SW480 (cell line): ENCODE data around the gene ZBTB24.
A peak's percentile ranks its signal among the peaks of the same experiment; 100 is the strongest.
"Not testable (repeated sequence)": the region's sequence is repeated elsewhere in the genome, so short reads cannot be mapped to it uniquely, and the experiment has no call there.

Source experiments
- DNase-seq: peaks from one replicate; pipeline ENCODE4 v3.0.0-alpha.2; 2016; ENCODE audit warnings: low spot score

Gene ZBTB24

GRCh38 chr6:109482905-109483734, at the start of gene ZBTB24:
Gene ZBTB24, minus strand, starts transcription at chr6:109483219. Its CDS starts 1,193 bp downstream, at chr6:109482026.
- DNase-seq, result peak; percentile 79

DNA sequence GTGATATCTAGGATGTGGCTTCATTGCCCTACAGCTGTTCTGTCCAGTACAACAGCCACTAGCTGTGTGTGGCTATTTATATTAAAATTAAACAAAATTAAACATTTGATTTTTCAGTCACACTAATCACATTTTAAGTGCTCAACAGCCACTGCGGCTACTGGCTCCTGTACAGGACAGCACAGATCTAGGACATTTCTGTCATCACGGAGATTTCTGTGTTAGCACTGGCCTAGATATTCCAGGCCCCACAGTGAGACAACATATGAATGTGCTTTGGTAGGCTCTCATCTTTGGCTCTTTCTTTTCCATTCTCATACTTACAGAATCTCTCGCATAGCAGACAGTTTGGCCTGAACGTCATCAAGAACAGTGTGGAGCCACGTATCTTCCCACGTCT, 48.4 kb upstream of the ZBTB24 start:
- DNase-seq, result no peak

DNA sequence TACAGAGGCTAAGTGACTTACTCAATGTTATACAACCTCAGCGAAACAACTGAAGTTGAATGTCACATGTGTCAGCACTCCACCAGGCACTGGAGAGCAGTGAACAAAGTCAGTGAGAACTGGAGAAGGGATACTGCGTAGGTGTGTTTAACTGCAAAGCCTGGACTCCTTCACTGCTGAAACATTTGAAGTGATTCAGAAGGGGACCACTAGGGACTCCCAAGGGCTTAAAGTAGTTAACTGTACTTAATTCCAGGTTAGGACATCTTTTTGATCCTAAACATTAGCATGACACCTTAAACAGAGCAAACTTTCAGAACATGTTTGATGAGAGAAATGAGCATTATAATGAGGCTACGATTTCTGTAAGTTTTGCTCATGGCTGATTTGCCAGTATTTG, 45.0 kb upstream of the ZBTB24 start:
- DNase-seq, result peak; percentile 28

DNA sequence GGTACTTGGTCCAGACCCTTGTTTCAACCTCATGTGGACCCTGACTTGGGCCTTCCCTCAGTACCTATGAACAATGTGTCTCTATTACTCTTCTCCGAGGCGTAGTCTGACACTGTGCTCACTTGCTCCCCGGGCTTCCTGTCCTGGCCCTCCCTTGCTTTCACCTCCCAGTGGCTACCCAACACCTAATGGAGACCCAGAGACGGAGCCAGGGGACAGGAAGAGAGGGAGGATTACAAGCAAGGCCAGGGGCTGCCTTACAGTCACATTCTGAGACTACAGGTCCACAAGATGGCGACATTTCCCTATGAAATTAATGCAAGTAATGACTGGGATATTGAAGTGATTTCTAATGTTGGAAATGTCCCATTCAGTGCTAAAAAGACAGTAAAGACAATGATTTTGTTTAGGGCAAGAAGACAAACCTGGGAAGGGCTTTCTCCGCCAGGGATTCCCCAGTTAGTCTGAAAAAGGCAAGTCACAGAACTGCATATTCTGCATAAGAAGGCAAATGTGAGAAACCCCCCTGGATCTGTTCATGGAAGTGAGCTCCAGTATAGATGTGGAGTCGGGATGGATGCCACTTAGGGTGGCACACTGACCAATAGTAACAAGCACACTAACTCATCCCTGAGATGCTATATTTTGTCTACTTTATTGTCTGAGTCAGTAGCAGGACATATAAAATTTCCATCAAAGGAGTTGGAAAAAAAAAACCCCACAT, 44.0 kb upstream of the ZBTB24 start:
- DNase-seq, result peak; percentile 54

GRCh38 chr6:109524129-109524528, 41.1 kb upstream of the ZBTB24 start:
- no peak for DNase-seq

DNA sequence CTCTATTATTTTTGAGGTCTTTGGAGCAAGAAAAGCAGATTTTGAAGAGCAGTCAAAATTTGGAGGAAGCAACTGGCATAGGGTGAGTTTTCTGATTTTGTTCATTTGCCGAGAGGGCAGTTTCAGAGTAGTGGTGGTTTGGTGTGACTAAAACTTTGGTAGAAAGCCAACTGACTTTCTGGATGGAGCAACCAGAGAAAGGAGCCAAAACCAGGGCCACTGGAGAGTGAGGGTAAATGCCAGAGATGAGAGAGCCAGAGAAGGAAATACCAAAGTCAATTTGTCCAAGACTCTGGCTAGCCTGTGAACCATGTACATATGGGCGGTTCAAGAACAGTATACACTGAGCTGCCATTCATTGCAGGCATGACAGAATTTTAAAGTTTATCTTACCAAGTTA, 40.5 kb upstream of the ZBTB24 start:
- DNase-seq, result no peak

DNA sequence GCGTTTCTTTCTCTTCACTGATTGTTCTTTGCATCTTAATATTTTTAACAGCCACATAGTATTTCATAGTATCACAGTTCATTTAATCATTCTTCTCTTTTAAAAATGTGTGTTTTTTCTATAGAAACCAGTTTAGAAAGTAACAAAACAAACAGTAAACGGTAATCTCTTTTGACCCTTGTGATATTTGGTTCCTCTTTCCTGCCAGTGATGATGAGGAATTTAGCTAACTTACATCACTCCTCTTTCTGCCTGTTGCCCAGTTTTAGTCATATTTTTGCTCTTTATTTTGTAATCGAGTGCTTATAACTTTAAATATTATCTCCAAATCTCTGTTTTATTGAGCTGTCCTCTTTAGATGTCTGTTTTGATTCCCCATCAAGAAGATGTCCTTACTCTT, 38.1 kb upstream of the ZBTB24 start:
- no peak for DNase-seq

- DNase-seq, result not testable (repeated sequence)
These were observed 36.6 kb upstream of the ZBTB24 start for GRCh38 chr6:109519647-109520046.

- no peak for DNase-seq
These were observed 33.9 kb upstream of the ZBTB24 start for GRCh38 chr6:109516929-109517328.

- no peak for DNase-seq
These were observed 32.9 kb upstream of the ZBTB24 start for GRCh38 chr6:109515781-109516409.

DNA sequence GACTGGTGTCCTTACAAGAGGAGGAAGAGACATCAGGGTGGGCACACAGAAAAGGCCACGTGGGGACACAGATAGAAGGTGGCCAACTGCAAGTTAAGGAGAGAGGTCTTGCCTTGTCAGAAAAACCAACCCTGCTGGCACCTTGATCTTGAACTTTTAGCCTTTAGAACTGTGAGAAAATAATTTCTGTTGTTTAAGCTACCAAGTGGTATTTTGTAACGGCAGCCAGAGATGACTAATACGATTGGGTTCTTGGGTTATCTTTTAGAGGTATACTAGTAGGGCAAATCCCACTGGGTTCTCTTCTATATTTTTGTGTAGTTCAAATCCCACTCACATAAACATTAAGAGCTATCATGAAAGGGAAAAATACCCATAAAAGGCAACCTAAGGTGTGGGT, 31.9 kb upstream of the ZBTB24 start:
- no peak for DNase-seq

DNA sequence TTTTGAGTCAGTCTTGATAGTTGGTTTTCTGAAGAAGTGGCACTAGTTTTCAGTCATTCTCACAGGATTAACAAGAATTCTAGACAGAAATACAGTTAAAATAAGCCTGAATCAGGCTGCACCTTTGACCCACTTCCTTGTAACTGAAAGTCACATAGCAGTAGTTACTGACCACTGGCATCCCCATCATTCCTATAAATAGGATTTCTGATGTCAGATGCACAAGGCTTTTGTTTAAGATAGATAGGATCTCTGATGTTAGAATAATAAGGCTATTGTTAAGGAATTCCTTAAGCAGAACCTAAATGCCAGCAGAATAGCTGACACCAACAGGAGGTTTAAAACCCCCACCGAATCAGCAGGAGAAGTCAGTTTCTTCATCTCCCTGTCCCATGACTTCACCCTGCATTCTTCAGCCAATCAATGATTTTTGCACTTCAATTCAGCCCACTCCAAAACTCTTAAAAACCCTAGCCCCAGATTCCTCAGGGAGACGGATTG, 30.6 kb upstream of the ZBTB24 start:
- peak; percentile 60 for DNase-seq

DNA sequence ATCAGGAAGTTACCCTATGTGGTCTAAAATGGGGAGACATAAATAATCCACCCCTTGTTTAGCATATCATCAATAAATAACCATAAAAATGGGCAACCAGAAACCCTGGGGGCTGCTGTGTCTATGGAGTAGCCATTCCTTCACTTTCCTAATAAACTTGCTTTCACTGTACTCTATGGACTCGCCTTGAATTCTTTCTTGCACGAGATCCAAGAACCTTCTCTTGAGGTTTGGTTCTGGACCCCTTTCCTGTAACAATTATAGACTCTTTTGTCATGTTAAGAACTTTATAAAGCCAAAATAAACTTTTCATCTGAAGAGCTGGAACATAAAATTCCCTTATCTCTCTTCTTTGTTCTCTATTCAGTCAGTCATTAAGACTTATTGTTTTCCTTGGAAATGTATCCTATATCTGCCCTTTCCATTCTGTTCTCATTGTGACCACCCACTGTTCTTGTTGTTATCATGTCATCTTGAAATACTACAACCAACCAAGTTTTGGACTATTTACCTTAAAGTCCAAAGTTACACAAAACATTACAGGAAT, 29.3 kb upstream of the ZBTB24 start:
- no peak for DNase-seq

GRCh38 chr6:109511832-109512231, 28.8 kb upstream of the ZBTB24 start:
- no peak for DNase-seq

- no peak for DNase-seq
These were observed 27.3 kb upstream of the ZBTB24 start for GRCh38 chr6:109510358-109510757.

- DNase-seq, result no peak
These were observed 25.3 kb upstream of the ZBTB24 start for GRCh38 chr6:109508166-109508860.

- no peak for DNase-seq
These were observed 24.6 kb upstream of the ZBTB24 start for GRCh38 chr6:109507490-109508072.

GRCh38 chr6:109506841-109507240, 23.8 kb upstream of the ZBTB24 start:
- no peak for DNase-seq

GRCh38 chr6:109506314-109506713, 23.3 kb upstream of the ZBTB24 start:
- DNase-seq, result no peak

GRCh38 chr6:109503327-109504224, 20.6 kb upstream of the ZBTB24 start:
- DNase-seq, result no peak
